Measurements from ENCODE around the gene MCU.

- no peak for TF ChIP-seq HDGF (IDR thresholded peaks at IDR 0.05; ENCODE audit: borderline replicate concordance)
- TF ChIP-seq NFRKB (IDR thresholded peaks at IDR 0.05), result no peak
- no peak for TF ChIP-seq BHLHE40 (IDR thresholded peaks at IDR 0.05; ENCODE audit: borderline replicate concordance)
- no peak for TF ChIP-seq FOXM1 (IDR thresholded peaks at IDR 0.05; ENCODE audit: borderline replicate concordance)
- no peak for TF ChIP-seq TARDBP (IDR thresholded peaks at IDR 0.05)
- TF ChIP-seq FOXA1 (IDR thresholded peaks at IDR 0.05), result no peak
- TF ChIP-seq ZNF384 (IDR thresholded peaks at IDR 0.05), result no peak
- no peak for TF ChIP-seq L3MBTL2 (conservative IDR thresholded peaks at IDR 0.05)
- TF ChIP-seq SP1 (IDR thresholded peaks at IDR 0.05), result no peak
- TF ChIP-seq FOXK2 (IDR thresholded peaks at IDR 0.05), result no peak
Observed at GRCh38 chr10:72841487-72841886, 149.5 kb downstream of the MCU start.

Measured in HEK293T (cell line).